ENCODE measurements around the gene MBD4.

- TF ChIP-seq CTCF (IDR thresholded peaks at IDR 0.05; ENCODE audit: low read length): no peak
- TF ChIP-seq EZH2 (IDR thresholded peaks at IDR 0.05; ENCODE audit: borderline replicate concordance, low read length): no peak
These were observed 21.3 kb upstream of the MBD4 start for GRCh38 chr3:129461022-129461421.
